Gastrocnemius medialis (tissue), 4 donors: ENCODE data around the gene ASPG. TPM values are rescaled to one million over a fixed set of nuclear protein-coding genes. Genes with fewer than 3 reads are reported as not detected.

ENCODE experiments used
- ATAC-seq, 2 donors: fragments of 150-250 bp; one replicate each; pipeline ENCODE4 v1.9.1; 2016
- DNase-seq, 2 donors: peaks; one replicate each; pipeline ENCODE4 v3.0.0-alpha.2; 2019
- H3K27ac ChIP-seq, 4 donors: fragments of 200-600 bp; sonication (generic); 1 replicate in 1 of 4; 2 replicates in 3 of 4; pipeline ENCODE4 v1.5.1; 2016 to 2018; ENCODE audit warnings: mild to moderate bottlenecking in 2 of 4, moderate library complexity in 1 of 4
- H3K27me3 ChIP-seq, 3 donors: fragments of 200-600 bp; sonication (generic) in 2 of 3; 1 replicate in 1 of 3; 2 replicates in 2 of 3; pipeline versions ENCODE4 v1.5.1 to v1.6.0; 2016 to 2019; ENCODE audit warnings: mild to moderate bottlenecking in 1 of 3, moderate library complexity in 1 of 3
- H3K36me3 ChIP-seq, 2 donors: fragments of 200-600 bp; sonication (generic) in 1 of 2; one replicate each; pipeline ENCODE4 v1.5.1; 2017 to 2018
- H3K4me1 ChIP-seq, 2 donors: fragments of 200-600 bp; sonication (generic) in 1 of 2; one replicate each; pipeline ENCODE4 v1.5.1; 2016 to 2017; ENCODE audit warnings: mild to moderate bottlenecking in 2 of 2
- H3K4me3 ChIP-seq, 4 donors: fragments of 200-600 bp; sonication (generic) in 3 of 4; 1 replicate in 1 of 4; 2 replicates in 3 of 4; pipeline ENCODE4 v1.5.1; 2016 to 2019; ENCODE audit warnings: mild to moderate bottlenecking in 2 of 4
- H3K9me3 ChIP-seq, 3 donors: fragments of 200-600 bp; sonication (generic) in 2 of 3; 1 replicate in 1 of 3; 2 replicates in 2 of 3; pipeline ENCODE4 v1.5.1; 2016 to 2019
- CTCF ChIP-seq, 5 experiments: fragments of 450-650 bp in 3 of 5; fragments of 200-600 bp in 2 of 5; sonication (generic) in 2 of 5; IDR thresholded peaks in 4 of 5; conservative IDR thresholded peaks in 1 of 5; 1 replicate in 4 of 5; 2 replicates in 1 of 5; pipeline ENCODE4 v1.5.1; 2016 to 2019; ENCODE audit warnings: antibody characterized with exemption in 5 of 5, mild to moderate bottlenecking in 3 of 5, moderate library complexity in 3 of 5
- POLR2A ChIP-seq, 2 donors: fragments of 450-650 bp; IDR thresholded peaks; one replicate each; pipeline ENCODE4 v1.6.1; 2017; ENCODE audit warnings: antibody characterized with exemption in 2 of 2, mild to moderate bottlenecking in 2 of 2, moderate library complexity in 2 of 2
- in situ Hi-C, 4 donors: fragments of 200-750 bp; cut with MboI; loops; one replicate each; pipeline versions ENCODE4 v1.15.0 to v1.8.0; 2017; ENCODE audit warnings: low sequenced_read_pairs in 4 of 4
- intact Hi-C: fragments of 100-400 bp; cut with DNase I; formaldehyde crosslinking; loops from one replicate; pipeline ENCODE4 v1.15.1; 2023; ENCODE audit warnings: low total_unique reads
- total RNA-seq, 4 donors: library from RNA; depleted of rRNA; stranded (reverse); fragments of >200 nt; gene quantifications; one replicate each; pipeline versions ENCODE4 v1.1.0 to v1.2.3, GENCODE V29; 2016

Gene ASPG
- total RNA-seq, 4 donors from 2014 or later: 0.20 TPM; not detected in 3

- intact Hi-C loops (no loop called here), in situ Hi-C loops (no loop called here)
- TF ChIP-seq CTCF (IDR thresholded peaks at IDR 0.05 in 4 of 5, conservative IDR thresholded peaks at IDR 0.05 in 1 of 5) (no peak), POLR2A (IDR thresholded peaks at IDR 0.05) (no peak)
- Histone ChIP-seq H3K9me3 (no peaks in the 10 kb centered on the region), H3K4me3 (no peak overlapping the region), H3K36me3 (no peaks in the 10 kb centered on the region), H3K27me3 (peaks cover 2 to 10% (median 6%) of the 10 kb centered on the region in 3 donors), H3K4me1 (no peaks in the 10 kb centered on the region), H3K27ac (no peak overlapping the region)
- no peak for ATAC-seq
- DNase-seq: no peak
Measured at GRCh38 chr14:104110491-104111209, 25.1 kb downstream of the ASPG start.

- ATAC-seq: no peak
- intact Hi-C loops: no loop called here
- H3K36me3 ChIP-seq: no peaks in the 10 kb centered on the region
- TF ChIP-seq POLR2A (IDR thresholded peaks at IDR 0.05) (no peak), CTCF (IDR thresholded peaks at IDR 0.05 in 4 of 5, conservative IDR thresholded peaks at IDR 0.05 in 1 of 5) (no peak)
- no peaks in the 10 kb centered on the region for H3K4me1 ChIP-seq
- H3K27me3 ChIP-seq: peaks cover 11 to 19% (median 15%) of the 10 kb centered on the region in 3 donors
- no peak overlapping the region for H3K4me3 ChIP-seq
- no peak overlapping the region for H3K27ac ChIP-seq
- in situ Hi-C loops: no loop called here
- H3K9me3 ChIP-seq: no peaks in the 10 kb centered on the region
- DNase-seq: no peak
Measured at GRCh38 chr14:104111301-104112112, 26.0 kb downstream of the ASPG start.

GRCh38 chr14:104112113-104112505 is 26.6 kb downstream of the ASPG start:
- H3K9me3 ChIP-seq: no peaks in the 10 kb centered on the region
- in situ Hi-C loops (no loop called here), intact Hi-C loops (no loop called here)
- H3K27me3 ChIP-seq: peaks cover 13 to 21% (median 17%) of the 10 kb centered on the region in 3 donors
- H3K36me3 ChIP-seq: no peaks in the 10 kb centered on the region
- no peaks in the 10 kb centered on the region for H3K4me1 ChIP-seq
- no peak overlapping the region for H3K4me3 ChIP-seq
- no peak overlapping the region for H3K27ac ChIP-seq
- TF ChIP-seq POLR2A (IDR thresholded peaks at IDR 0.05) (no peak), CTCF (IDR thresholded peaks at IDR 0.05 in 4 of 5, conservative IDR thresholded peaks at IDR 0.05 in 1 of 5) (no peak)
- DNase-seq: no peak
- ATAC-seq: no peak

- TF ChIP-seq POLR2A (IDR thresholded peaks at IDR 0.05) (no peak), CTCF (IDR thresholded peaks at IDR 0.05 in 4 of 5, conservative IDR thresholded peaks at IDR 0.05 in 1 of 5) (no peak)
- in situ Hi-C loops: no loop called here
- ATAC-seq (no peak), DNase-seq (no peak)
- no peaks in the 10 kb centered on the region for H3K36me3 ChIP-seq
- no peaks in the 10 kb centered on the region for H3K4me1 ChIP-seq
- no peak overlapping the region for H3K27ac ChIP-seq
- H3K27me3 ChIP-seq: peaks cover 20 to 29% (median 22%) of the 10 kb centered on the region in 3 donors
- intact Hi-C loops: no loop called here
- no peaks in the 10 kb centered on the region for H3K9me3 ChIP-seq
- no peak overlapping the region for H3K4me3 ChIP-seq
Measured at GRCh38 chr14:104112609-104113571, 27.4 kb downstream of the ASPG start.
